Measurements from ENCODE around the gene PNPO.

PNPO gene

GRCh38 chr17:47941246-47942095 lies at the start of gene PNPO:
Gene PNPO (plus strand): TSS chr17:47941571. CDS start chr17:47941676, 105 bp downstream.
- DNase-seq (ENCODE audit: low read depth in 2 of 2, low spot score in 1 of 2): peak; percentile 65 to 86

DNA sequence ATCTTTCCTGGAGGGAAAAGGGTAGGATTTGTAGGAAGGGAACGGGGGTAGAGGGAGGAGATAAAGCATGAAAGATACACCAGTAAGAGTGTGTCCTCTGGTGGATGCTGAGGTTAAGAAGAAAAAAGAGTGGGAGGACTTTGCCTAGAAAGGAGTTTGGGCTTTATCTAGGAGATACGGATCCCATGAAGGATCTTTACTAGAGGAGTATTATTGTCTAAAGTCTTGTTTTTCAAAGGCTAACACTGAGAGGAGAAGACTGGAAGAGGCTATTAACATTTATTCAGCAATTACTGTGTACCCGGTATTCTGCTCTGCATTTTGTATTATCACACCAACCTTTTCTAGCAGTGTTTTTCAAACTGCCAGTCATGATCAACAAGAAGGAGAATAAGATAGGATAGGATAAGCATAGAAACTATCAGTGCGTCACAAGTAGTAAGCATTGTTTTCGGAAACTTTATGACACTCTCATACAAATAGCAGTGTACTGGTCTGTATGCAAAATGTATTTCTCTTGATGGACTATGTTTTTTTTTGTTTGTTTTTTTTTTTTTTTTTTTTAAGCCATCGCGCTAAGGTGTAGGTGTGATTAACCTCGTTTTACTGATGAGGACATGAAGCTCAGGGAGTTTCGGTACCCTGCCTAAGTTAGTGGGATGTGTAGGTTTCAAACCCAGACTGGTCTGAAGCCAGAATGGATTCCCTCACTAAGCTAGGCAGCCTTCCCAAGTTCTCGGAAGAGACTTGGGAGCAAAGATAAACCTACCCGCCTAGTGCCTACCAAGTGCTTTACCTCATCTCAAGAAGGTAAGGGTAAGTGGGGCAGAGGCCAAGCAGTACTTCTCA lies 46.6 kb upstream of the PNPO start:
- no peak for DNase-seq (ENCODE audit: low read depth in 2 of 2, low spot score in 1 of 2)

GRCh38 chr17:47895347-47895855 lies 46.0 kb upstream of the PNPO start:
- DNase-seq (ENCODE audit: low read depth in 2 of 2, low spot score in 1 of 2): no peak

DNA sequence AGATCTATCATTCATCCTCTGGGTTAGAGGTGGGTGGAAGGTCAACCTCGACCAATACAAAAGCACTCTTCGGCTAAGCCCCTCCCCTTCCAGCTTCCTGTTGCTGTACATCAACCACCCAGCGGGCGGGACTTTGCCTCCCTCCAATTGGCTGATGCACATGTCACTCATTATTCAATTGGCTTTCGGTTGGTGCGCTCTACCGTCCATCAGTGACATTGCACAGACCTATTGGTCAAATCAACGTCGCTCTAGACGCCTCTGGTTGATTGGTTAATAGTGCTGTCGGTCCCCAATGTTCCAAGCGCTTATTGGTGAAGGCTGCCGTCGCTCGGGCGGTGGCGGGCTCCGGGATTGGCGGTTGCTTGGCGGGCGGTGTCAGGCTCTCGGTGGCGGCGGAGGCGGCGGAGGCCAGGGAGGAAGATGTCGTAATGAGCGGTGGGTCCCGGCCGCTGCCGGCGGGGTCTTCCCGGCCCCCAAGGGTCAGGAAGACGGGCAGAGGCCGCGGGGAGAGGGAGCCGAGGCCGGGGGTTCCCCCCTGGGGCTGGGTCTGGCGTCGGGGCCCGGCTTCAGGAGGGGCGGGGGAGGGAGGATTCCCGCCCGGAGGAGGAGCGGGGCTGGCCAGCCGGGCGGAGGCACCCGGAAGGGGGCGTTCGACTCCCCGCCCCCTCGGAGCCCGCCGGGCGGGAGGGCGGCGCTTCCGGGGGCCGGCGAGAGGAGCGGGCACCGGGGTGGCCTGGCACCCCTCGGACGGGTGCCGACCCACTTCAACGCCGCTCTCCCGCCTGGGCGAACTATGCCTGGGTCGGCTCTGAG lies 45.3 kb upstream of the PNPO start, which contains the start of gene SP2:
Gene SP2 (plus strand): TSS at position 381 of the 816 bp plus-strand sequence. CDS start 51 bp downstream, at position 432.
- peak; percentile 96 to 98 for DNase-seq (ENCODE audit: low read depth in 2 of 2, low spot score in 1 of 2)

DNA sequence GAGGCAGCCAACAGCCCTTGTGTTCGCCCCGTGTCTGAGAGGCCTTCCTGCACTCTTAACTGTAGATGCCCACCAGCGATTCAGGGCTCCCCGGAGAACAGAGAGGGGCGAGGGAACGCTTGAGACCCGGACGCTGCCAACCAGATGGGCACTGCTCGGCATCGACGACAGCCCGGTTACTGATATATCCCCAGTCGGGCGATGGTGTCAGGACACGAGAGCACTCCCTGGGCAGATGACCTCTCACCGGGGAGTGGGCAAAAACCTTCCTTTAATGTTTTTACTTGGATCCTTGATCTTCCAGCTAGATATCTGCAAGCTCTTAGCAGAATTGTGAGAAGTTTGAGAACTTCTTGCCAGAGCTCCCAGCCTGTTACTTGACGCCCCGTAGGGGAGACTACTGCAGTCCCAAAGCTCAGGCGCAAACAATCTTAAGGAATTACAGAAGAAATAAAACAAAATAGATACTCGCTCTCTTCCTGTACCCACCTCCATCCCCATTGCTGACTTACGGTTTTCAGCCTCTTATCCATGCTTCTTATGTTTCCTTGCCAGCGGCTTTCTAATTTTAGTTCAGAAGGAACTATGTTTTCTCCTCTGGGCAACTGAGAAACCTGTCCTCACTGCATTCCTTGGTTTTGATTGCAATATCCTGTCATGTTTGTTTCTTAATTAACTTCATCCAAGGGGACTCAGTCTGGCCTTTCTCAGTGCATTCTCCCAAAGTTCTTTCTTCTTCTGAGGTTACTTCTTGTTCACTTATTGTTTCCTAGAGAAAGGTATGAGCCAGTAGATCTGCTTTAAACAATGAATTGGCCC lies 44.5 kb upstream of the PNPO start:
- peak in 1 of 2 donors; percentile 17 for DNase-seq (ENCODE audit: low read depth in 2 of 2, low spot score in 1 of 2)

DNA sequence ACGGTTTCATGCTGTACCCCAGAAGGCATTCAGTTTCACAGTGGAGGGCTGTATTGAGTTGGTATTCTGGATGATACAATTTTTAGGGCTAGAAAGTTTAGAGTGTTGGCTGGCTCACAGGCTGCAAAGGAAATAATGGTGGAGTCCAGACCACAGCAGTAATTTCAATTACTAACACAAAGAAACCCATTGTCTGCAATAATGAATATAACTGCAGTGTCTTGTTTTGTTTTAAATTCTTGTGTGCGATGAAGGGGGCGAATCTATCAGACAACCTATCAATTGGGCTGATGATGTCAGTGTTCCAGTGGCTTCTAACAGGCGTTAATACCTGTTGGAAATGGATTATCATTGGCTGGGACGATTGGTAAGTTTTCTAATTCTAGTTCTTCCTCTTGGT lies 43.8 kb upstream of the PNPO start:
- no peak for DNase-seq (ENCODE audit: low read depth in 2 of 2, low spot score in 1 of 2)

DNA sequence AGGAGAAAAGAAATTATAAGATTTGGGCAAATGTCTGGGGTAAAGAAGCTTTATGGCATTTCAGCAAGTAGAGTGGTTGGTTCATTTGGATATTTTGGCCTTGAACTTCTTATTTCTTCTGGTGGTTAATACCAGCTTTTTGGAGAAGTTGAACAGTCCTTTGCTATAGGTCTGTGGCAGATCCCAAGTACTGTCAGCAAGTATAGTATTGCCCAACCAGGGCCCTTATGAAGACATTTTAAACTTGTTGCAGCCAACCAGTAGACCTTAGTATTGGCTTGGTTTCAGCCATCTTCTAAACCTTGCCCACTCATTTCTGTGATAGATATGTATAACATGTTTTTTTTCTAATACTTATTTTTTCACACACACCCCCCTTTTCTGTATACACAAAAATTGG lies 43.1 kb upstream of the PNPO start:
- DNase-seq (ENCODE audit: low read depth in 2 of 2, low spot score in 1 of 2): no peak

DNA sequence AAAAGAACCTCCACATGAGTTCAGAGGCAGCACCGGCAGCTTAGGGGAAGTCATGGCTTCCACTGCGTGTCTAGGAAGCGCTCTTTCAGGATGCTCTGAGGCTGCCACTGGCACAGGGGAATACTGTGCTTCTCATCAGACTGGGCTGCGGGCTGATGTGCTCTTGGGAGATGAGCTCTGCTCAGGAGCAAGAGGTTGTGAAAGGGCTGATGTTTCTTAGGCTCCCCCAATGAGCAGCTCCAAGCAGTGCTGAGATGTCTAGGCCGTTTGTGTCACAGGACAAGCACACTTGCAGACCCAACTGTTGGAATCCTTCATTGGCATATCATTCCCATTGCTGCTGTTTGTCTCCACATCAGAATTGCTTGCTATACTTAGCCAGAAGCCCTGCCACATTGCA lies 41.7 kb upstream of the PNPO start:
- no peak for DNase-seq (ENCODE audit: low read depth in 2 of 2, low spot score in 1 of 2)

DNA sequence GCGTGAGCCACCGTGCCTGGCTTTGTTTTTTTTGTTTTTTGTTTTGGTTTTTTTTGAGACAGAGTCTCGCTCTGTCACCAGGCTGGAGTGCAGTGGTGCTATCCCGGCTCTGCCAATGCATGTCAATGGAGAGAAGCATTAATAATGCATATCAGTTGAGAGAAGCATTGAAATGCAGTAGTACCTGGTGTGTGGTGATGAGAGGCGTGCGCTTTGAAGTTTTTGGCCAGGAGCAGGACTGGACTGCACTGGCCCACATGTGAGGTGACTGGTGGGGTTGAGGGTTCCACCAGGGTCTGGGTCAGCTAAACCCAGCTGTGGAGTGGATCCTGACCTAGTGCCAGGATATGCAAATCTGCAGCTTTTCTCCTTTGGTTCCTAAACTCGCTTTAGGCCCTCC lies 39.9 kb upstream of the PNPO start:
- no peak for DNase-seq (ENCODE audit: low read depth in 2 of 2, low spot score in 1 of 2)

GRCh38 chr17:47902039-47902744 lies 39.2 kb upstream of the PNPO start:
- no peak for DNase-seq (ENCODE audit: low read depth in 2 of 2, low spot score in 1 of 2)

- no peak for DNase-seq (ENCODE audit: low read depth in 2 of 2, low spot score in 1 of 2)
These were observed 36.1 kb upstream of the PNPO start for GRCh38 chr17:47905221-47905733.

- DNase-seq (ENCODE audit: low read depth in 2 of 2, low spot score in 1 of 2): no peak
These were observed 34.9 kb upstream of the PNPO start for GRCh38 chr17:47906443-47906842.

- DNase-seq (ENCODE audit: low read depth in 2 of 2, low spot score in 1 of 2): no peak
These were observed 33.3 kb upstream of the PNPO start for GRCh38 chr17:47907932-47908562.

- DNase-seq (ENCODE audit: low read depth in 2 of 2, low spot score in 1 of 2): no peak
These were observed 28.3 kb upstream of the PNPO start for GRCh38 chr17:47913050-47913449.

DNA sequence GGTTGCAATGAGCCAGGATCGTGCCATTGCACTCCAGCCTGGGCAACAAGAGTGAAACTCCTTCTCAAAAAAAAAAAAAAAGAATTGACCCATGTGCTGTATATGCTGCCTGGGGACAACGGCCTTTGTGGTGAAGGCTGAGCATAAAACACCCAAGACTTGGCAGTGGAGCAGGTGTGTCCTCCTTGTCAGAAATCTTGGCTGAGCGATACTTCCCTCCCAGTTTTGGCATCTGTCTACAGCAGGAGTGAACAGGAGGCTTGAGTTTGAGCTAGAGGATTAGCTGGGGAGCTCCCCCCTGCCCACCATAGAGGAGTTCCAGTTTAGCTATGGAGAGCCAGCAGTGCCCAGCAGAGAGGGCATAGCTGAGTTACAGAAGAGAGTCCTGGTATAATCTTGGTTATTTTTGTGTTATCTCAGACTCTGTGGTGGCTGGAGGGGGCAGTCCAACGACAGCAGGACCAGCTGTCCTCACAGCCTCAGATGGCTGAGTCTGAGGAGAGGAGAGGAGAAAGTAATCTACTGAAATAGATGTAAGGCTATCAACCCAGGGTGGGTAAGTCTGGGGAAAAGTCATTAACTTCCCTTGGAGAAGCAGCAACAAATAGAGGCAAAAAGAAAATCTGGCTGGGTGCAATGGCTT lies 26.9 kb upstream of the PNPO start:
- DNase-seq (ENCODE audit: low read depth in 2 of 2, low spot score in 1 of 2): no peak

DNA sequence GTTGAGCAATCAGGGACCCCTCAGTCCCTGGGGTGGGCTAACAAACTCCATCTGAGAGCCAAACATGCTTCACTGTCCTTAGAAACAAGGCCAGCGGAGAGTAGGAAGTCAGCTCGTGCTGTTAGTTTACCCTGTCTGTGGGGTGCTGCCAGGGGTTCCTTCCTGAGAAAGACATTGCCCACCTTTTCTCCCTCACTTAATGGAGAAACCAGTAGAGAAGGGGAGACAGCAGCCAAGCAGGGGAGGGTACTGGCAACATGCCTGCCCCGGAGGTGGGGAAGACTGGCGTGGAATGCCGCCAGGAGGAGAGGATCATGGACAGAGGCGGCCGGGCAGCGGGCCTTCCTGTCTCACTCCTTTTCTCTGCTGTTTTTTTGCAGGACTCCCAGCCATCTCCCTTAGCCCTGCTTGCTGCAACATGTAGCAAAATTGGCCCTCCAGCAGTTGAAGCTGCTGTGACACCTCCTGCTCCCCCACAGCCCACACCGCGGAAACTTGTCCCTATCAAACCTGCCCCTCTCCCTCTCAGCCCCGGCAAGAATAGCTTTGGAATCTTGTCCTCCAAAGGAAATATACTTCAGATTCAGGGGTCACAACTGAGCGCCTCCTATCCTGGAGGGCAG lies 25.5 kb upstream of the PNPO start:
- DNase-seq (ENCODE audit: low read depth in 2 of 2, low spot score in 1 of 2): no peak

GRCh38 chr17:47916489-47917208 lies 24.7 kb upstream of the PNPO start:
- no peak for DNase-seq (ENCODE audit: low read depth in 2 of 2, low spot score in 1 of 2)
